Esophagus muscularis mucosa (tissue), 4 donors: ENCODE data around the gene MAT2A. TPM values are rescaled to one million over a fixed set of nuclear protein-coding genes. Genes with fewer than 3 reads are reported as not detected.

ENCODE experiments used
- DNase-seq: peaks from one replicate; pipeline ENCODE4 v3.0.0-alpha.2; 2017; ENCODE audit errors: extremely low spot score
- H3K27ac ChIP-seq, 4 donors: fragments of 200-600 bp; sonication (generic); replicated peaks in 1 of 4; 1 replicate in 3 of 4; 2 replicates in 1 of 4; pipeline ENCODE4 v1.5.1; 2016 to 2019; ENCODE audit warnings: mild to moderate bottlenecking in 1 of 4
- H3K27me3 ChIP-seq, 4 donors: fragments of 200-600 bp; sonication (generic); one replicate each; pipeline versions ENCODE4 v1.5.1 to v1.6.0; 2016 to 2019
- H3K36me3 ChIP-seq, 4 donors: fragments of 200-600 bp; sonication (generic); one replicate each; pipeline ENCODE4 v1.5.1; 2016 to 2019
- H3K4me1 ChIP-seq, 4 donors: fragments of 200-600 bp; sonication (generic); one replicate each; pipeline ENCODE4 v1.5.1; 2016 to 2019
- H3K4me3 ChIP-seq, 4 donors: fragments of 200-600 bp; sonication (generic); 1 replicate in 2 of 4; 2 replicates in 2 of 4; pipeline ENCODE4 v1.5.1; 2016 to 2019; ENCODE audit warnings: mild to moderate bottlenecking in 4 of 4, moderate library complexity in 1 of 4
- H3K9me3 ChIP-seq, 4 donors: fragments of 200-600 bp; sonication (generic); 1 replicate in 3 of 4; 2 replicates in 1 of 4; pipeline ENCODE4 v1.5.1; 2016 to 2019
- CTCF ChIP-seq, 3 experiments: fragments of 200-600 bp in 2 of 3; fragments of 450-650 bp in 1 of 3; sonication (generic) in 2 of 3; IDR thresholded peaks; one replicate each; pipeline ENCODE4 v1.5.1; 2017 to 2019; ENCODE audit warnings: antibody characterized with exemption in 3 of 3, mild to moderate bottlenecking in 2 of 3, moderate library complexity in 1 of 3
- EP300 ChIP-seq: sonication (generic); formaldehyde crosslinking; IDR thresholded peaks from one replicate; pipeline ENCODE4 v1.6.1; 2017; ENCODE audit warnings: antibody characterized with exemption
- POLR2A ChIP-seq: fragments of 450-650 bp; IDR thresholded peaks from one replicate; pipeline ENCODE4 v1.6.1; 2017; ENCODE audit warnings: antibody characterized with exemption, moderate library complexity, mild to moderate bottlenecking, low read depth
- POLR2AphosphoS5 ChIP-seq, 2 donors: sonication (generic); formaldehyde crosslinking; IDR thresholded peaks; one replicate each; pipeline ENCODE4 v1.6.1; 2017; ENCODE audit warnings: antibody characterized with exemption in 2 of 2
- WGBS: methylation state at CpG from one replicate; pipeline ENCODE4 v1.1.5; 2018; 5-methylcytosine and 5-hydroxymethylcytosine counted together
- intact Hi-C: fragments of 100-400 bp; cut with DNase I; formaldehyde crosslinking; loops from one replicate; pipeline ENCODE4 v1.15.1; 2023
- total RNA-seq, 4 donors: library from RNA; depleted of rRNA; stranded (reverse); fragments of >200 nt; gene quantifications; one replicate each; pipeline versions ENCODE4 v1.1.0 to v1.2.1, GENCODE V29; 2016

Gene MAT2A
- total RNA-seq, 4 donors from 2014 or later = 76.3 to 262 (median 102) TPM

- H3K27ac ChIP-seq = peak overlapping the region; percentile 53 to 74 (median 70)
- TF ChIP-seq CTCF (IDR thresholded peaks at IDR 0.05) (no peak), POLR2AphosphoS5 (IDR thresholded peaks at IDR 0.05) (peak in 1 of 2 donors; percentile 44)
- H3K27me3 ChIP-seq = no peaks in the 10 kb centered on the region
- peak overlapping the region; percentile 34 to 54 (median 36) for H3K4me3 ChIP-seq
- H3K9me3 ChIP-seq = no peaks in the 10 kb centered on the region
- no peaks in the 10 kb centered on the region for H3K36me3 ChIP-seq
- no peak for DNase-seq
- intact Hi-C loops = no loop called here
- 57% methylated on average over 14 of the region's 19 CpGs for WGBS
- peaks cover 21 to 45% (median 41%) of the 10 kb centered on the region in 4 donors for H3K4me1 ChIP-seq
Measured at GRCh38 chr2:85578243-85579180, 39.5 kb downstream of the MAT2A start.

DNA sequence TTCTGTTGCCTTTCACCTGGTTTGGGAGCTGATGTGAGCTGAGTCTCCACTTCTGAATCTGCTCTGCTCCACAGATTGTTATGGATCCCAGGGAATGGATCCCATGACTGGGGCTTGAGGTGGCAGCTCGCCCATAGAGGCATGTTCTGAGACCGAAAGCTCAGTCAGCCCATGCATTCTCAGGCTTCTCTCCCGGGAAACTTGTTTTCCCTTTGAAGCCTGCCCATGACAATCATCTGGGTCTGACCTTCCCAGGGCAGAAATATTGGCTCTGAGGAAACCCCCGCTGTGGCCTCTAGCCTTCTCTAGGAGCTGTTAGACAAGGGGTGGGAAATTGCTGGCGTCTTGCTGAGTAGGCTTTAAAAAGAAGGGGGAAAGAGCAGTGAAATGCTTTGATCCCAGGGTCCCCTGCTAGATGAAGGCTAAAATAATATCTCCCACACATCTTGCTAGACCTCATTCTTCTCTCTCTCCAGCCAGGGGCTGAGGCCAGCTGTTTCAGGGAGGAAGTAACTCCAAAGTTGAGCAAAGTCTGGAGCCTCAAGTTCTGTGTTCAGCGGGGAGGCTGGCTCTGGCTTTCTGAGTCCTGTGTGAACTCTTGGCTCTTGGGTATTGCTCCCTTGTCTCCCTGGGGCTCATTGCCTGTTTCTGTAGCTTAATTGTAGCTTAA lies 40.4 kb downstream of the MAT2A start:
- H3K4me3 ChIP-seq = peak overlapping the region in 2 of 4 donors; percentile 36 to 54

DNA sequence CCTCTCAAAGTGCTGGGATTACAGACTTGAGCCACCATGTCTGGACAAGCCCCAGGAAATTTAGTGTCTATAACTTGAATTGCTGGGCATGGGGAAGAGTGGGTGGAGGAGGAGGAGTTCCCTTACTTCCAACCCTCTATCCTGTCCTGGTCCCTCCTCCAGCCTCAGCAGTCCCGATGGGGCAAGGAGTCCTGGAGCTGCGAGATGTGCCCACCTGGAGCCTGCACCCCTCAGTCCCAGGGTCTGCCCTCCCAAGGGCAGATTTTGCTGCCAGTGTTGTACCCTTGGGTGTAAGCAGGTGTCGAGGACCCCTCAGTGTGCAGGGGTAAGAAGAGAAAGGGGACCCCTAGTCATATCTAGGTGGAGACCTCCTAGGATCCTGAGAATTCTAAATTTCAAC lies 41.2 kb downstream of the MAT2A start:
- Histone ChIP-seq H3K4me1 (peaks cover 33 to 62% (median 57%) of the 10 kb centered on the region in 4 donors), H3K9me3 (no peaks in the 10 kb centered on the region), H3K27ac (peak overlapping the region in 2 of 4 donors; percentile 68 to 74), H3K27me3 (no peaks in the 10 kb centered on the region), H3K36me3 (no peaks in the 10 kb centered on the region), H3K4me3 (no peak overlapping the region)
- intact Hi-C loops = no loop called here
- TF ChIP-seq EP300 (no peak), POLR2AphosphoS5 (IDR thresholded peaks at IDR 0.05) (no peak), POLR2A (no peak), CTCF (IDR thresholded peaks at IDR 0.05) (no peak)
- WGBS = 87% methylated on average over 3 of the region's 3 CpGs
- no peak for DNase-seq

More for the DNA sequence above, 40.4 kb downstream of the MAT2A start:
- no peak for DNase-seq
- 56% methylated on average over 6 of the region's 6 CpGs for WGBS
- intact Hi-C loops = no loop called here
- Histone ChIP-seq H3K27ac (peak overlapping the region; percentile 53 to 74 (median 70)), H3K4me1 (peaks cover 26 to 54% (median 49%) of the 10 kb centered on the region in 4 donors), H3K9me3 (no peaks in the 10 kb centered on the region), H3K27me3 (no peaks in the 10 kb centered on the region), H3K36me3 (no peaks in the 10 kb centered on the region)
- no peak for TF ChIP-seq POLR2A
- TF ChIP-seq CTCF (IDR thresholded peaks at IDR 0.05) = no peak
- no peak for TF ChIP-seq POLR2AphosphoS5 (IDR thresholded peaks at IDR 0.05)
- TF ChIP-seq EP300 = no peak

DNA sequence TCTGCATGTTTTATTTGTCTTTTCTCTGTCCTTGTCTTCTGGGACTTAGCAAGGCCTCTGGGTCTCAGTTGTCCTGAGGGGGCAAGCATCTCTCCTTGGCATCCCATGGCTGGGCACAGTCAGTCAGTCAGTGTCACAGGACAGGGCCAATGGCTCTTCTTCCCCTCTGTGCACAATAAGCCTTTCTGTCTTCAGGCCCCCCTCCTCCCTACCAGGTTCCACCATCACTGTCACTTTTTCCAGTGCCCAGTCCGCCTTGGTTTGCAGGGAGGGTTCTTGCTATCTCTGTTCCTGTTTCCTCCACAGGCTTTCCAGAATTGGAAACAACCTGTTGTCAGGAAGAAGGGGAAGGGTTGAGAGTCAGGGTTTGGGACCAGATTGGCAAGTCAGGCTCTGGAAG lies 43.5 kb downstream of the MAT2A start:
- intact Hi-C loops = no loop called here
- Histone ChIP-seq H3K27ac (peak overlapping the region in 2 of 4 donors; percentile 7), H3K9me3 (no peaks in the 10 kb centered on the region), H3K36me3 (no peaks in the 10 kb centered on the region), H3K27me3 (no peaks in the 10 kb centered on the region), H3K4me3 (no peak overlapping the region), H3K4me1 (peaks cover 53 to 74% (median 71%) of the 10 kb centered on the region in 4 donors)
- WGBS = 63% methylated on average over 1 of the region's 1 CpG
- TF ChIP-seq EP300 (no peak), CTCF (IDR thresholded peaks at IDR 0.05) (no peak), POLR2AphosphoS5 (IDR thresholded peaks at IDR 0.05) (no peak), POLR2A (no peak)
- no peak for DNase-seq
